IMR-90 (cell line): ENCODE data around the gene OSTF1. TPM values are rescaled to one million over a fixed set of nuclear protein-coding genes. Genes with fewer than 3 reads are reported as not detected.

Source experiments
- ATAC-seq: fragments of 200-7000 bp; cut with Tn5 transposase; 2 replicates; pipeline ENCODE4 v1.9.1; 2020; ENCODE audit warnings: low read depth, mild to moderate bottlenecking, moderate library complexity
- Bru-seq: library from RNA; stranded (reverse); fragments of 400-500 nt; gene quantifications from one replicate; lab custom pipeline; 2021; lab: Mats Ljungman, UMichigan
- BruChase-seq, 2 experiments: library from RNA; stranded (reverse); fragments of 400-500 nt; gene quantifications; one replicate each; lab custom pipeline; 2021; lab: Mats Ljungman, UMichigan
- BruUV-seq: library from RNA; stranded (reverse); fragments of 400-500 nt; replicated peaks from 2 replicates; lab custom pipeline; 2021; lab: Mats Ljungman, UMichigan
- CTCF ChIA-PET: fragments of 300-600 bp; formaldehyde crosslinking; extraction: SDS; loops from one replicate; lab custom pipeline; 2021; ENCODE audit warnings: antibody characterized with exemption; lab: Yijun Ruan, JAX
- POLR2A ChIA-PET: fragments of 300-600 bp; sonication (Branson Sonifier 250); formaldehyde crosslinking; loops from one replicate; lab custom pipeline; 2022; ENCODE audit warnings: antibody characterized with exemption; ENCODE audit not compliant: unreplicated experiment; lab: Charles Lee
- DNase-seq: peaks from one replicate; pipeline ENCODE4 v3.0.0; 2013
- H2AFZ ChIP-seq: replicated peaks from 2 replicates; pipeline ENCODE3; 2013; ENCODE audit warnings: low read length, mild to moderate bottlenecking; ENCODE audit not compliant: poor library complexity
- H2AK5ac ChIP-seq: 2 replicates; pipeline ENCODE4 v1.6.1; 2013; ENCODE audit warnings: low read depth, low read length, inconsistent platforms
- H2AK9ac ChIP-seq: replicated peaks from 2 replicates; pipeline ENCODE3; 2013; ENCODE audit warnings: mild to moderate bottlenecking, low read depth, low read length, moderate library complexity; ENCODE audit not compliant: poor library complexity
- H2BK120ac ChIP-seq: 2 replicates; pipeline ENCODE4 v1.6.1; 2013; ENCODE audit warnings: low read depth, low read length, inconsistent platforms
- H2BK15ac ChIP-seq: 3 replicates; pipeline ENCODE4 v1.6.1; 2013; ENCODE audit warnings: low read depth, low read length, inconsistent platforms
- H2BK20ac ChIP-seq: 2 replicates; pipeline ENCODE4 v1.6.1; 2013; ENCODE audit warnings: low read depth, mild to moderate bottlenecking, inconsistent platforms, low read length, moderate library complexity
- H2BK5ac ChIP-seq: 2 replicates; pipeline ENCODE4 v1.6.1; 2013; ENCODE audit warnings: mild to moderate bottlenecking, low read depth, low read length, inconsistent platforms; ENCODE audit not compliant: poor library complexity, severe bottlenecking
- H3K14ac ChIP-seq: replicated peaks from 2 replicates; pipeline ENCODE4 v1.6.1; 2013; ENCODE audit warnings: low read depth, low read length, inconsistent platforms
- H3K18ac ChIP-seq: 2 replicates; pipeline ENCODE4 v1.6.1; 2013; ENCODE audit warnings: low read depth, low read length, control low read depth
- H3K23ac ChIP-seq: 2 replicates; pipeline ENCODE4 v1.6.1; 2013; ENCODE audit warnings: low read depth, low read length, inconsistent platforms
- H3K27ac ChIP-seq: 2 replicates; pipeline ENCODE4 v1.5.1; 2013; ENCODE audit warnings: mild to moderate bottlenecking, control low read depth, low read length; ENCODE audit not compliant: insufficient read depth
- H3K27me3 ChIP-seq: 2 replicates; pipeline ENCODE4 v1.6.1; 2013; ENCODE audit warnings: low read length; ENCODE audit not compliant: control insufficient read depth, insufficient read depth
- H3K36me3 ChIP-seq: 2 replicates; pipeline ENCODE4 v1.6.1; 2013; ENCODE audit warnings: low read length, mixed read lengths; ENCODE audit not compliant: control insufficient read depth, insufficient read depth
- H3K4ac ChIP-seq: 2 replicates; pipeline ENCODE4 v1.6.1; 2013; ENCODE audit warnings: low read depth, low read length, inconsistent platforms
- H3K4me1 ChIP-seq: 2 replicates; pipeline ENCODE4 v1.6.1; 2013; ENCODE audit warnings: low read length, mixed read lengths; ENCODE audit not compliant: control insufficient read depth, insufficient read depth
- H3K4me2 ChIP-seq: 2 replicates; pipeline ENCODE4 v1.6.1; 2013; ENCODE audit warnings: low read depth, mild to moderate bottlenecking, control low read depth, low read length, moderate library complexity
- H3K4me3 ChIP-seq: 2 replicates; pipeline ENCODE4 v1.5.1; 2013; ENCODE audit warnings: low read depth, mild to moderate bottlenecking, control low read depth, low read length, moderate library complexity; ENCODE audit not compliant: insufficient read depth
- H3K56ac ChIP-seq: 2 replicates; pipeline ENCODE4 v1.6.1; 2013; ENCODE audit warnings: low read length, inconsistent platforms; ENCODE audit not compliant: insufficient read depth; ENCODE audit errors: extremely low read depth
- H3K79me1 ChIP-seq, 2 experiments: 2 replicates each; pipeline ENCODE4 v1.6.1; 2013; ENCODE audit warnings: low read length in 2 of 2, inconsistent platforms in 1 of 2, low read depth in 1 of 2
- H3K9ac ChIP-seq: 2 replicates; pipeline ENCODE4 v1.6.1; 2013; ENCODE audit warnings: low read depth, low read length, control low read depth
- H3K9me1 ChIP-seq: 2 replicates; pipeline ENCODE4 v1.6.1; 2013; ENCODE audit warnings: low read length, inconsistent platforms; ENCODE audit not compliant: insufficient read depth
- H3K9me3 ChIP-seq: 2 replicates; pipeline ENCODE4 v1.6.1; 2013; ENCODE audit warnings: low read length; ENCODE audit not compliant: control insufficient read depth, insufficient read depth
- H4K20me1 ChIP-seq: 2 replicates; pipeline ENCODE4 v1.6.1; 2013; ENCODE audit warnings: low read length, inconsistent platforms; ENCODE audit not compliant: insufficient read depth
- H4K5ac ChIP-seq: 2 replicates; pipeline ENCODE4 v1.6.1; 2013; ENCODE audit warnings: mild to moderate bottlenecking, low read depth, low read length, control low read depth
- H4K8ac ChIP-seq, 2 experiments: 2 replicates each; pipeline ENCODE4 v1.6.1; 2013; ENCODE audit warnings: low read depth in 2 of 2, low read length in 2 of 2, control low read depth in 1 of 2, inconsistent platforms in 1 of 2
- H4K91ac ChIP-seq: 2 replicates; pipeline ENCODE4 v1.6.1; 2013; ENCODE audit warnings: low read depth, low read length, inconsistent platforms; ENCODE audit not compliant: insufficient read depth
- MAZ ChIP-seq: IDR thresholded peaks from 2 replicates; pipeline ENCODE4 v1.6.1; 2012; ENCODE audit warnings: low read depth, mild to moderate bottlenecking, low read length, improper control_type of control experiment, moderate library complexity, borderline replicate concordance
- MXI1 ChIP-seq: IDR thresholded peaks from 2 replicates; pipeline ENCODE4 v1.6.1; 2012; ENCODE audit warnings: low read depth, mild to moderate bottlenecking, low read length, moderate library complexity, borderline replicate concordance
- POLR2A ChIP-seq: IDR thresholded peaks from 2 replicates; pipeline ENCODE4 v1.6.1; 2012; ENCODE audit warnings: mild to moderate bottlenecking, low read depth, low read length
- RFX5 ChIP-seq: IDR thresholded peaks from 2 replicates; pipeline ENCODE4 v1.8.0; 2012; ENCODE audit warnings: low read depth, mild to moderate bottlenecking, low read length, moderate library complexity
- WGBS, 2 experiments: methylation state at CpG; one replicate each; pipeline versions ENCODE4 v1.1.5 to v1.1.7; 2013; ENCODE audit warnings: missing lambda C conversion rate in 2 of 2; ENCODE audit not compliant: insufficient read length in 1 of 2; ENCODE audit errors: extremely low coverage in 2 of 2; 5-methylcytosine and 5-hydroxymethylcytosine counted together
- dilution Hi-C: fragments of 300-500 bp; cut with HindIII; formaldehyde crosslinking; loops from one replicate; pipeline ENCODE4 v1.14.3; 2018; ENCODE audit warnings: low sequenced_read_pairs; ENCODE audit not compliant: unreplicated experiment
- in situ Hi-C: fragments of 300-500 bp; cut with MboI; formaldehyde crosslinking; loops from 3 replicates; pipeline ENCODE4 v1.14.3; 2019; ENCODE audit warnings: low sequenced_read_pairs, inconsistent platforms, mixed read lengths
- intact Hi-C: fragments of 100-400 bp; cut with micrococcal nuclease; formaldehyde crosslinking; loops from 2 replicates; pipeline ENCODE4 v1.10.0; 2022
- long read RNA-seq: library from polyadenylated mRNA; unstranded; transcript quantifications from one replicate; pipeline ENCODE4 v2.0.0, GENCODE V29; 2021; ENCODE audit not compliant: unreplicated experiment
- polyA plus RNA-seq, 3 experiments: library from polyadenylated mRNA; depleted of rRNA; stranded (reverse); fragments of >200 nt; gene quantifications; 2 replicates each; pipeline ENCODE4 v1.2.3, GENCODE V29; 2012; ENCODE audit warnings: low replicate concordance in 1 of 3
- total RNA-seq: library from RNA; depleted of rRNA; stranded (reverse); fragments of >200 nt; gene quantifications from 2 replicates; pipeline ENCODE4 v1.2.3, GENCODE V29; 2012; rRNA removed

OSTF1 gene, protein sequence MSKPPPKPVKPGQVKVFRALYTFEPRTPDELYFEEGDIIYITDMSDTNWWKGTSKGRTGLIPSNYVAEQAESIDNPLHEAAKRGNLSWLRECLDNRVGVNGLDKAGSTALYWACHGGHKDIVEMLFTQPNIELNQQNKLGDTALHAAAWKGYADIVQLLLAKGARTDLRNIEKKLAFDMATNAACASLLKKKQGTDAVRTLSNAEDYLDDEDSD
- total RNA-seq = 41.6 and 50.0 TPM in 2 replicates
- 15.4 and 17.1 TPM in 2 replicates for polyA plus RNA-seq (2012; rRNA removed)
- 4.7 and 5.2 TPM in 2 replicates for polyA plus RNA-seq (2012; cell fraction: cytosol; rRNA removed)
- polyA plus RNA-seq (2012; cell fraction: nucleus; rRNA removed; ENCODE audit: low replicate concordance) = 0.84 and 6.2 TPM in 2 replicates
- percentile 65 among the genes with signal in this experiment for Bru-seq, nascent RNA
- percentile 58 among the genes with signal in this experiment for BruChase-seq, experiment 1, labeled RNA remaining after a 6-hour chase
- percentile 54 among the genes with signal in this experiment for BruChase-seq, experiment 2, labeled RNA remaining after a 2-hour chase
- long read RNA-seq, transcript OSTF1-201 (10 exons, 1,319 nt) = major isoform, 38 of 42 reads
- long read RNA-seq, partial matches to known transcripts = 0 of 42 reads
- long read RNA-seq, other reads (novel, unspliced or antisense) = 4 of 42 reads

- Histone ChIP-seq H4K20me1 (no peaks in the 10 kb centered on the region), H3K4ac (peak within 1 kb of the TSS; percentile 62), H3K4me1 (peaks cover 2% of the 10 kb centered on the region; the same call in 1 of the 2 replicates), H2BK15ac (no peak within 1 kb of the TSS; the same call in 2 of the 3 replicates), H3K14ac (peak within 1 kb of the TSS; percentile 39), H3K27ac (peak within 1 kb of the TSS; percentile 80), H2BK120ac (0 out of 2 replicates have a peak within 1 kb of the TSS, but pooled peaks have one; percentile 28), H2AK9ac (peak within 1 kb of the TSS; percentile 85), H3K79me1 (peaks cover 11 to 41% of the 10 kb centered on the region in 2 experiments; a peak in 3 of 4 replicates), H3K36me3 (no peaks in the 10 kb centered on the region), H3K23ac (0 out of 2 replicates have a peak within 1 kb of the TSS, but pooled peaks have one; percentile 34), H4K5ac (peak within 1 kb of the TSS; percentile 65), H2AFZ (peak within 1 kb of the TSS; percentile 98), H3K18ac (peak within 1 kb of the TSS; percentile 55; the same call in 1 of the 2 replicates), H3K27me3 (no peaks in the 10 kb centered on the region), H4K91ac (peak within 1 kb of the TSS; percentile 3; the same call in 1 of the 2 replicates), H3K56ac (peak within 1 kb of the TSS; percentile 44; the same call in 1 of the 2 replicates), H3K4me2 (peak within 1 kb of the TSS; percentile 95), H4K8ac (peak within 1 kb of the TSS; percentile 22 to 53; a peak in 3 of 4 replicates), H3K4me3 (peak within 1 kb of the TSS; percentile 99), H2BK20ac (peak within 1 kb of the TSS; percentile 1; the same call in 1 of the 2 replicates), H3K9ac (peak within 1 kb of the TSS; percentile 89), H3K9me1 (peaks cover 2% of the 10 kb centered on the region; the same call in 1 of the 2 replicates), H2BK5ac (peak within 1 kb of the TSS; percentile 65), H2AK5ac (peak within 1 kb of the TSS; percentile 8; the same call in 1 of the 2 replicates), H3K9me3 (no peaks in the 10 kb centered on the region)
- dilution Hi-C loops (no loop called here), in situ Hi-C loops (no loop called here), intact Hi-C loops (loop anchor here (2.0 to 5.0 kb wide), 2 partner anchors 99 to 149 kb away; no protein-coding TSS in a partner anchor)
- ATAC-seq (peak; percentile 96), DNase-seq (peak; percentile 96)
- ChIA-PET CTCF (interaction anchor here (0.7 kb wide), 1 partner anchor 9 kb away, joined by 5 read pairs; no protein-coding TSS in a partner anchor), POLR2A (no interaction called here)
- 0% methylated on average over 7 of the region's 93 CpGs; no CpG with 5 or more reads in 1 of the 2 experiments for WGBS, 2 experiments
- BruUV-seq = no TSS peak
- no peak for TF ChIP-seq RFX5
- TF ChIP-seq POLR2A = peak; percentile 72
- TF ChIP-seq MAZ = peak; percentile 61; the same call in 1 of the 2 replicates
- 0 out of 2 replicates have a peak, but pooled peaks have one; percentile 44 for TF ChIP-seq MXI1
Observed at GRCh38 chr9:75087824-75088645, at the start of gene OSTF1, which contains the start of gene NMRK1. TSS of gene OSTF1 (plus strand) at chr9:75088514. CDS start at chr9:75088693, 179 bp downstream. TSS of gene NMRK1 (minus strand) at chr9:75088155. CDS start at chr9:75083115, 5,040 bp downstream.
